H9 (cell line): ENCODE data around the gene PRR15. TPM values are rescaled to one million over a fixed set of nuclear protein-coding genes. Genes with fewer than 3 reads are reported as not detected.
A peak's percentile ranks its signal among the peaks of the same experiment; 100 is the strongest.

Experiments
- DNase-seq: peaks from one replicate; pipeline ENCODE4 v3.0.0-alpha.2; 2017
- H2AFZ ChIP-seq: one replicate; pipeline ENCODE4 v1.6.1; 2013; ENCODE audit warnings: mild to moderate bottlenecking, low read length, control low read depth, moderate library complexity
- H2AK5ac ChIP-seq: 2 replicates; pipeline ENCODE4 v1.6.1; 2013; ENCODE audit warnings: low read length, control low read depth, mixed read lengths; ENCODE audit not compliant: insufficient read length
- H2BK120ac ChIP-seq: one replicate; pipeline ENCODE4 v1.6.1; 2013; ENCODE audit warnings: low read depth, mild to moderate bottlenecking, low read length, control low read depth, inconsistent platforms; ENCODE audit not compliant: poor library complexity, severe bottlenecking
- H2BK12ac ChIP-seq: 2 replicates; pipeline ENCODE4 v1.6.1; 2013; ENCODE audit warnings: low read length, control low read depth, mixed read lengths, low read depth; ENCODE audit not compliant: insufficient read length
- H2BK15ac ChIP-seq: 2 replicates; pipeline ENCODE4 v1.6.1; 2013; ENCODE audit warnings: low read depth, low read length, control low read depth
- H2BK20ac ChIP-seq: one replicate; pipeline ENCODE4 v1.6.1; 2013; ENCODE audit warnings: low read depth, mild to moderate bottlenecking, low read length, control low read depth, inconsistent platforms; ENCODE audit not compliant: poor library complexity, severe bottlenecking
- H2BK5ac ChIP-seq: 2 replicates; pipeline ENCODE4 v1.6.1; 2013; ENCODE audit warnings: low read length, control low read depth, mixed read lengths; ENCODE audit not compliant: insufficient read length
- H3K14ac ChIP-seq: 2 replicates; pipeline ENCODE4 v1.6.1; 2013; ENCODE audit warnings: low read length, control low read depth; ENCODE audit not compliant: insufficient read depth
- H3K18ac ChIP-seq: 2 replicates; pipeline ENCODE4 v1.6.1; 2013; ENCODE audit warnings: low read depth, mild to moderate bottlenecking, mixed read lengths, low read length, control low read depth; ENCODE audit not compliant: insufficient read length
- H3K23ac ChIP-seq: 2 replicates; pipeline ENCODE4 v1.6.1; 2013; ENCODE audit warnings: low read length, control low read depth, mixed read lengths, low read depth; ENCODE audit not compliant: insufficient read length
- H3K23me2 ChIP-seq: 2 replicates; pipeline ENCODE4 v1.6.1; 2013; ENCODE audit warnings: low read depth, mild to moderate bottlenecking, mixed read lengths, low read length, control low read depth; ENCODE audit not compliant: insufficient read length, poor library complexity, severe bottlenecking
- H3K27ac ChIP-seq: 2 replicates; pipeline ENCODE4 v1.5.1; 2013; ENCODE audit warnings: low read length, control low read depth, mixed read lengths, low read depth; ENCODE audit not compliant: insufficient read length
- H3K27me3 ChIP-seq: 2 replicates; pipeline ENCODE4 v1.6.1; 2013; ENCODE audit warnings: low read length, control low read depth, inconsistent platforms; ENCODE audit not compliant: insufficient read depth
- H3K4ac ChIP-seq: 2 replicates; pipeline ENCODE4 v1.6.1; 2013; ENCODE audit warnings: low read depth, mild to moderate bottlenecking, control low read depth, inconsistent platforms, low read length, moderate library complexity
- H3K4me1 ChIP-seq: 2 replicates; pipeline ENCODE4 v1.6.1; 2013; ENCODE audit warnings: low read length, control low read depth, inconsistent platforms; ENCODE audit not compliant: insufficient read depth
- H3K4me2 ChIP-seq: 2 replicates; pipeline ENCODE4 v1.6.1; 2013; ENCODE audit warnings: low read length, control low read depth, mixed read lengths; ENCODE audit not compliant: insufficient read length, insufficient read depth
- H3K56ac ChIP-seq: 2 replicates; pipeline ENCODE4 v1.6.1; 2013; ENCODE audit warnings: low read depth, mild to moderate bottlenecking, mixed read lengths, low read length, control low read depth; ENCODE audit not compliant: insufficient read length
- H3K79me1 ChIP-seq: 2 replicates; pipeline ENCODE4 v1.6.1; 2013; ENCODE audit warnings: low read depth, mild to moderate bottlenecking, moderate library complexity, low read length, control low read depth, inconsistent platforms; ENCODE audit not compliant: insufficient read depth, poor library complexity, severe bottlenecking
- H3K79me2 ChIP-seq: 2 replicates; pipeline ENCODE4 v1.6.1; 2013; ENCODE audit warnings: low read length, control low read depth, inconsistent platforms; ENCODE audit not compliant: insufficient read depth
- H3K9ac ChIP-seq: 2 replicates; pipeline ENCODE4 v1.6.1; 2013; ENCODE audit warnings: low read length, control low read depth, mixed read lengths; ENCODE audit not compliant: insufficient read length; ENCODE audit errors: extremely low read depth
- H3K9me3 ChIP-seq: one replicate; pipeline ENCODE4 v1.6.1; 2013; ENCODE audit warnings: low read depth, low read length, inconsistent platforms; ENCODE audit not compliant: control insufficient read depth
- H3T11ph ChIP-seq: one replicate; pipeline ENCODE4 v1.6.1; 2013; ENCODE audit warnings: mild to moderate bottlenecking, low read length, control low read depth, inconsistent platforms
- H4K20me1 ChIP-seq: one replicate; pipeline ENCODE4 v1.6.1; 2013; ENCODE audit not compliant: control insufficient read depth, insufficient read length, insufficient read depth
- H4K5ac ChIP-seq: 2 replicates; pipeline ENCODE4 v1.6.1; 2013; ENCODE audit warnings: low read depth, mild to moderate bottlenecking, mixed read lengths, low read length, control low read depth; ENCODE audit not compliant: insufficient read length
- H4K8ac ChIP-seq: replicated peaks from 2 replicates; pipeline ENCODE4 v1.6.1; 2013; ENCODE audit warnings: low read length, control low read depth, mixed read lengths, low read depth; ENCODE audit not compliant: insufficient read length
- H4K91ac ChIP-seq: 2 replicates; pipeline ENCODE4 v1.6.1; 2013; ENCODE audit warnings: low read depth, mild to moderate bottlenecking, moderate library complexity, mixed read lengths, low read length, control low read depth; ENCODE audit not compliant: insufficient read length
- H3K27ac Mint-ChIP-seq, 3 experiments: 2 replicates in 2 of 3; 3 replicates in 1 of 3; pipeline ENCODE4 v1.8.0; 2020 to 2021; ENCODE audit warnings: mixed read lengths in 3 of 3, mild to moderate bottlenecking in 1 of 3, moderate library complexity in 1 of 3
- H3K27me3 Mint-ChIP-seq: 2 replicates; pipeline ENCODE4 v1.8.0; 2021; ENCODE audit warnings: low read depth, mild to moderate bottlenecking, moderate library complexity, mixed read lengths
- H3K36me3 Mint-ChIP-seq, 3 experiments: 2 replicates in 2 of 3; 3 replicates in 1 of 3; pipeline ENCODE4 v1.8.0; 2020 to 2021; ENCODE audit warnings: low read depth in 3 of 3, mixed read lengths in 3 of 3; ENCODE audit not compliant: insufficient read depth in 1 of 3
- H3K4me1 Mint-ChIP-seq, 2 experiments: 2 replicates each; pipeline ENCODE4 v1.8.0; 2020; ENCODE audit warnings: mixed read lengths in 2 of 2
- H3K4me3 Mint-ChIP-seq, 2 experiments: 2 replicates in 1 of 2; 3 replicates in 1 of 2; pipeline ENCODE4 v1.8.0; 2020 to 2021; ENCODE audit warnings: mild to moderate bottlenecking in 2 of 2, mixed read lengths in 2 of 2, moderate library complexity in 1 of 2
- H3K9me3 Mint-ChIP-seq, 2 experiments: 2 replicates in 1 of 2; 3 replicates in 1 of 2; pipeline ENCODE4 v1.8.0; 2020; ENCODE audit warnings: mild to moderate bottlenecking in 2 of 2, mixed read lengths in 2 of 2, moderate library complexity in 1 of 2
- CTCF ChIP-seq: fragments of 200-600 bp; sonication (generic); conservative IDR thresholded peaks from 3 replicates; pipeline ENCODE4 v1.8.0; 2021; ENCODE audit warnings: antibody characterized with exemption, mild to moderate bottlenecking
- whole genome bisulfite sequencing: extraction: QIAGEN DNeasy Blood & Tissue Kit; methylation state at CpG from one replicate; pipeline ENCODE4 v1.1.7; 2013; ENCODE audit warnings: missing lambda C conversion rate, low lambda C conversion rate, mixed read lengths; ENCODE audit not compliant: insufficient read length; ENCODE audit errors: extremely low coverage; 5-methylcytosine and 5-hydroxymethylcytosine counted together
- total RNA-seq: library from RNA; stranded (reverse); gene quantifications from 2 replicates; pipeline ENCODE4 v1.2.1, GENCODE V29; 2021

The PRR15 gene
- total RNA-seq, 1 experiment from 2014 or later = 15.1 TPM

- no peak overlapping the region for H3T11ph ChIP-seq
- H3K4ac ChIP-seq = no peak overlapping the region
- H4K91ac ChIP-seq = no peak overlapping the region
- H3K27ac ChIP-seq = no peak overlapping the region
- Mint-ChIP-seq H3K27ac (peak overlapping the region in 1 of 3 experiments; percentile 66; a peak in 1 of 7 replicates), H3K27me3 (peaks cover 16% of the 10 kb centered on the region), H3K4me3 (peak overlapping the region; percentile 83 to 91), H3K9me3 (no peaks in the 10 kb centered on the region; a peak in 1 of 5 replicates), H3K36me3 (peaks cover 5 to 16% (median 8%) of the 10 kb centered on the region in 3 experiments; a peak in 6 of 7 replicates), H3K4me1 (peaks cover 43 to 45% of the 10 kb centered on the region in 2 experiments)
- H2AFZ ChIP-seq = no peak overlapping the region
- H3K23me2 ChIP-seq = peaks cover 23% of the 10 kb centered on the region
- H4K20me1 ChIP-seq = no peaks in the 10 kb centered on the region
- H2BK15ac ChIP-seq = no peak overlapping the region
- no peak overlapping the region for H3K18ac ChIP-seq
- TF ChIP-seq CTCF = no peak
- no peak overlapping the region for H2BK120ac ChIP-seq
- H3K23ac ChIP-seq = no peak overlapping the region
- peak; percentile 43 for DNase-seq
- no peak overlapping the region for H3K56ac ChIP-seq
- H3K4me1 ChIP-seq = peaks cover 1% of the 10 kb centered on the region; the same call in 1 of the 2 replicates
- no peak overlapping the region for H2AK5ac ChIP-seq
- no peak overlapping the region for H2BK12ac ChIP-seq
- peaks cover 4% of the 10 kb centered on the region; the same call in 1 of the 2 replicates for H3K27me3 ChIP-seq
- H3K79me2 ChIP-seq = no peaks in the 10 kb centered on the region
- no peak overlapping the region for H4K8ac ChIP-seq
- no peak overlapping the region for H4K5ac ChIP-seq
- no peak overlapping the region for H3K14ac ChIP-seq
- peak overlapping the region; percentile 10 for H3K9ac ChIP-seq
- no peaks in the 10 kb centered on the region for H3K79me1 ChIP-seq
- no CpG with 5 or more reads among the region's 48 CpGs for WGBS
- no peak overlapping the region for H2BK5ac ChIP-seq
- H2BK20ac ChIP-seq = no peak overlapping the region
- H3K4me2 ChIP-seq = peak overlapping the region; percentile 71
- H3K9me3 ChIP-seq = no peaks in the 10 kb centered on the region
Observed at GRCh38 chr7:29564496-29565223, 1.0 kb downstream of the PRR15 start.
